ENCODE measurements around the gene DOCK3.

DNA sequence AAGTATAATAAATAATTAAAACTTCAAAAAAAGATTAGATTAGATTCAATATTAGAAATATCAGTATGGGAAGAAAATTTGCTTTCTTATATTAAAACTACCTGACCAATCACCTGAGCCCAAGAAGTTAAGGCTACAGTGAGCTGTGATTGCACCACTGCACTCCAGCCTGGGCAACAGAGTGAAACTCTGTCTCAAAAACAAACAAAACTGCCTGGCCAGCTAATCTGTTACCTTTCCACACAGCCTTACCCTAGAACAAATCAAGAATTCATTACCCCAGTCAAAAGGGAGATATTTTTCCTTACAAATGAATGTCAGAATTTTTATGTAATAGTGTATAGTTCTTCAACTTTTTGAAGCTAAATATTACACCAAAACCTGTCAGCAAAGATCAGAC lies 593.4 kb downstream of the DOCK3 start:
- TF ChIP-seq, protein P1, sequence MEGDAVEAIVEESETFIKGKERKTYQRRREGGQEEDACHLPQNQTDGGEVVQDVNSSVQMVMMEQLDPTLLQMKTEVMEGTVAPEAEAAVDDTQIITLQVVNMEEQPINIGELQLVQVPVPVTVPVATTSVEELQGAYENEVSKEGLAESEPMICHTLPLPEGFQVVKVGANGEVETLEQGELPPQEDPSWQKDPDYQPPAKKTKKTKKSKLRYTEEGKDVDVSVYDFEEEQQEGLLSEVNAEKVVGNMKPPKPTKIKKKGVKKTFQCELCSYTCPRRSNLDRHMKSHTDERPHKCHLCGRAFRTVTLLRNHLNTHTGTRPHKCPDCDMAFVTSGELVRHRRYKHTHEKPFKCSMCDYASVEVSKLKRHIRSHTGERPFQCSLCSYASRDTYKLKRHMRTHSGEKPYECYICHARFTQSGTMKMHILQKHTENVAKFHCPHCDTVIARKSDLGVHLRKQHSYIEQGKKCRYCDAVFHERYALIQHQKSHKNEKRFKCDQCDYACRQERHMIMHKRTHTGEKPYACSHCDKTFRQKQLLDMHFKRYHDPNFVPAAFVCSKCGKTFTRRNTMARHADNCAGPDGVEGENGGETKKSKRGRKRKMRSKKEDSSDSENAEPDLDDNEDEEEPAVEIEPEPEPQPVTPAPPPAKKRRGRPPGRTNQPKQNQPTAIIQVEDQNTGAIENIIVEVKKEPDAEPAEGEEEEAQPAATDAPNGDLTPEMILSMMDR (IDR thresholded peaks at IDR 0.05) = no peak
- no peak for TF ChIP-seq POLR2A (IDR thresholded peaks at IDR 0.05)
